Loucy (cell line): ENCODE data around the gene FAM181A.

ENCODE experiments used
- H2AFZ ChIP-seq: fragments of 200-600 bp; sonication (generic); 2 replicates; pipeline ENCODE4 v1.6.0; 2016; ENCODE audit warnings: antibody characterized with exemption, mild to moderate bottlenecking, low read length, moderate library complexity
- H3F3A ChIP-seq: fragments of 200-600 bp; 2 replicates; pipeline ENCODE4 v1.6.0; 2016; ENCODE audit warnings: antibody characterized with exemption, low read depth, mild to moderate bottlenecking
- H3K27me3 ChIP-seq: fragments of 200-600 bp; sonication (generic); 2 replicates; pipeline ENCODE4 v1.6.1; 2014; ENCODE audit warnings: low read length, mild to moderate bottlenecking; ENCODE audit not compliant: insufficient read depth, poor library complexity, severe bottlenecking
- H3K36me3 ChIP-seq: fragments of 200-600 bp; sonication (generic); 2 replicates; pipeline ENCODE4 v1.6.1; 2016; ENCODE audit warnings: low read length; ENCODE audit not compliant: insufficient read depth
- H3K4me1 ChIP-seq: fragments of 200-600 bp; sonication (generic); 2 replicates; pipeline ENCODE4 v1.5.1; 2014; ENCODE audit warnings: low read length, mild to moderate bottlenecking; ENCODE audit not compliant: insufficient read depth, poor library complexity, severe bottlenecking
- H3K4me2 ChIP-seq: fragments of 200-600 bp; sonication (generic); 2 replicates; pipeline ENCODE4 v1.6.0; 2014; ENCODE audit warnings: antibody characterized with exemption, low read length, low read depth, mild to moderate bottlenecking; ENCODE audit not compliant: poor library complexity, severe bottlenecking
- H3K4me3 ChIP-seq: fragments of 200-600 bp; sonication (generic); 2 replicates; pipeline ENCODE4 v1.5.1; 2014; ENCODE audit warnings: low read length, mild to moderate bottlenecking, mixed read lengths; ENCODE audit not compliant: poor library complexity, severe bottlenecking
- H3K79me2 ChIP-seq: fragments of 200-600 bp; sonication (generic); 2 replicates; pipeline ENCODE4 v1.6.1; 2014; ENCODE audit warnings: low read length; ENCODE audit not compliant: insufficient read depth
- H3K9ac ChIP-seq: fragments of 200-600 bp; sonication (generic); 2 replicates; pipeline ENCODE4 v1.6.0; 2014; ENCODE audit warnings: mild to moderate bottlenecking, low read depth, low read length, moderate library complexity; ENCODE audit not compliant: poor library complexity, severe bottlenecking
- H3K9me2 ChIP-seq: fragments of 200-600 bp; sonication (generic); replicated peaks from 2 replicates; pipeline ENCODE4 v1.6.1; 2016; ENCODE audit warnings: low read depth, low read length, mixed read lengths
- H3K9me3 ChIP-seq: fragments of 200-600 bp; sonication (generic); 2 replicates; pipeline ENCODE4 v1.6.1; 2014; ENCODE audit warnings: mild to moderate bottlenecking, antibody characterized with exemption, low read length, low read depth; ENCODE audit not compliant: insufficient read depth
- H4K20me1 ChIP-seq: fragments of 200-600 bp; sonication (generic); 2 replicates; pipeline ENCODE4 v1.6.0; 2014; ENCODE audit warnings: antibody characterized with exemption, low read length, mild to moderate bottlenecking; ENCODE audit not compliant: insufficient read depth, poor library complexity, severe bottlenecking
- EZH2phosphoT487 ChIP-seq: fragments of 200-600 bp; IDR thresholded peaks from 2 replicates; pipeline ENCODE4 v1.6.1; 2018; ENCODE audit warnings: antibody characterized with exemption, mild to moderate bottlenecking, moderate library complexity, borderline replicate concordance
- TF ChIP-seq, protein P1 (sequence below): fragments of 200-600 bp; sonication (generic); conservative IDR thresholded peaks from 2 replicates; pipeline ENCODE4 v1.5.1; 2014; ENCODE audit warnings: mild to moderate bottlenecking, antibody characterized with exemption, low read length

Gene FAM181A

DNA sequence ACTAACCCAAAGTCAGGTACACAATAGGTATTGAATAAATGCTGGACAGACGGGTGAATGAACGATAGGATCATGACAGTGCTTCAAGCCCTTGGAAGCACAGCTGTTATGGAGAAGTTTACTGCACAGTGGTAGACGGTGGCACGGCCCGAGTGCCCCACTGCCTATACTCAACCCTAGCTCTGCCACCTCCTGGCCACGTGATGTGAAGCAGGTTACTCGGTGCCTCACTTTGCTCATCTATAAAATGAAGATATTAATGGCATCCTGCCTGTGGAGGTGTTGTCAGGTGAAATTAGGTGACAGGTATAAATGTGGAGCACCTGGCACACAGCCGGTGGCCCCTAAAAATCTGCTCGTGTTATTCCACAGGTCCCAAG lies 43.4 kb downstream of the FAM181A start:
- no peaks in the 10 kb centered on the region for H3K9me2 ChIP-seq
- H3K9ac ChIP-seq: peak overlapping the region; percentile 51
- H3K4me1 ChIP-seq: peaks cover 6% of the 10 kb centered on the region
- peak overlapping the region; percentile 77 for H3K4me2 ChIP-seq
- H3F3A ChIP-seq: no peaks in the 10 kb centered on the region
- H3K27me3 ChIP-seq: peaks cover 45% of the 10 kb centered on the region
- TF ChIP-seq EZH2phosphoT487: no peak
- TF ChIP-seq, protein P1, sequence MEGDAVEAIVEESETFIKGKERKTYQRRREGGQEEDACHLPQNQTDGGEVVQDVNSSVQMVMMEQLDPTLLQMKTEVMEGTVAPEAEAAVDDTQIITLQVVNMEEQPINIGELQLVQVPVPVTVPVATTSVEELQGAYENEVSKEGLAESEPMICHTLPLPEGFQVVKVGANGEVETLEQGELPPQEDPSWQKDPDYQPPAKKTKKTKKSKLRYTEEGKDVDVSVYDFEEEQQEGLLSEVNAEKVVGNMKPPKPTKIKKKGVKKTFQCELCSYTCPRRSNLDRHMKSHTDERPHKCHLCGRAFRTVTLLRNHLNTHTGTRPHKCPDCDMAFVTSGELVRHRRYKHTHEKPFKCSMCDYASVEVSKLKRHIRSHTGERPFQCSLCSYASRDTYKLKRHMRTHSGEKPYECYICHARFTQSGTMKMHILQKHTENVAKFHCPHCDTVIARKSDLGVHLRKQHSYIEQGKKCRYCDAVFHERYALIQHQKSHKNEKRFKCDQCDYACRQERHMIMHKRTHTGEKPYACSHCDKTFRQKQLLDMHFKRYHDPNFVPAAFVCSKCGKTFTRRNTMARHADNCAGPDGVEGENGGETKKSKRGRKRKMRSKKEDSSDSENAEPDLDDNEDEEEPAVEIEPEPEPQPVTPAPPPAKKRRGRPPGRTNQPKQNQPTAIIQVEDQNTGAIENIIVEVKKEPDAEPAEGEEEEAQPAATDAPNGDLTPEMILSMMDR: peak; percentile 77
- H3K79me2 ChIP-seq: no peaks in the 10 kb centered on the region
- peak overlapping the region; percentile 73 for H2AFZ ChIP-seq
- H4K20me1 ChIP-seq: no peaks in the 10 kb centered on the region
- peak overlapping the region; percentile 71 for H3K4me3 ChIP-seq
- H3K9me3 ChIP-seq: no peaks in the 10 kb centered on the region
- H3K36me3 ChIP-seq: no peaks in the 10 kb centered on the region

DNA sequence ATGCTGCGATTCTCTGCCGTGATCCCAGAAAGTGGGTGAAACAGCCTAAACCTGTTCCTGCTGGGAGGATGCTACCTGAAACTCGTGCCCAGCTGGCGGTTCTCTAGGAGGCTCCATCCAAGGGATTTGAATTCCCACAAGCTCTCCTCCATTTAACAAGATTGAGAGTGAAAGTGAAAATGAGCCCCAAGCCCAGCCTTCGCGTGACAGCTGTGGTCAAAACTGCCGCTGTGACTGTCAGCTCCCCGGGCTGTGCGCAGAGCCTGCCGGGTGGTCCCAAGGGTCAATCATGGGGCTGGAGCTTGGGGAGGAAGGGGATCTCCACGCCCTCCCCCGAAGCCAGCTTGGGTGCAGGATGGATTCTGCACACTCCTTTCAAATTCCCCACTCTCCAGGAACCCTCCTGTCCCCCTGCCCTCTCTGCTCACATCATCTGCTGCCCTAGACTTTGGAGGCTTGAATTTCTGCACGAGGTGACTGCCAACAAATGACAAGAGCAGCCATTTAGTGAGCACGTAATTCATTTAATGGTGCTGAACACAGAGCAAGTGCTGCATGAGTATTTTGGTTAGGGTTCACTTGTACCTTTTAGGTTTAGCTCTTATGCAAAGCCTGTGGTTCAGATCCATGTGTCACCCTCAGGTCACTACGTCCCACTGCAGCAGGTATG lies 44.0 kb downstream of the FAM181A start:
- TF ChIP-seq, protein P1: 0 out of 2 replicates have a peak, but pooled peaks have one; percentile 22
- TF ChIP-seq EZH2phosphoT487: no peak
- H3K4me3 ChIP-seq: peak overlapping the region; percentile 71
- peak overlapping the region; percentile 73 for H2AFZ ChIP-seq
- no peaks in the 10 kb centered on the region for H3K9me2 ChIP-seq
- no peaks in the 10 kb centered on the region for H3K9me3 ChIP-seq
- H3K4me2 ChIP-seq: peak overlapping the region; percentile 77
- no peaks in the 10 kb centered on the region for H3K79me2 ChIP-seq
- H3K4me1 ChIP-seq: peaks cover 6% of the 10 kb centered on the region
- H3K27me3 ChIP-seq: peaks cover 50% of the 10 kb centered on the region
- H3K9ac ChIP-seq: peak overlapping the region; percentile 51
- no peaks in the 10 kb centered on the region for H4K20me1 ChIP-seq
- H3F3A ChIP-seq: no peaks in the 10 kb centered on the region
- H3K36me3 ChIP-seq: no peaks in the 10 kb centered on the region

DNA sequence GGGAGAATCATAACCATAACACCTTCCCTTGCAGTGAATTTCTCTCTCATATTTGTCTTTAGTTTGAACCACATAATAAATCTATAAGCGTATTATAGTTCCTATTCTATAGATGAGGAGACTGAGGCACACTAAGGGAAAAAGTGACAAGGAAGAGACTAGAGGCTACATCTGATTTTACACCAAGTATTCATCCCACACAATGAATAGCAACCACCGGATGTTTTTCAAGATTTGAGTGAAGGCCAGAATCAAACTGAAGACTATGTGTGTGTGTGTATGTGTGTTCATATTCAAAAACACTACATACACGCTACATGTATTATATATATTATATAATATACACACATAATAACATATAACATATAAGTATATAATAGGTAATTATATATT lies 44.5 kb downstream of the FAM181A start:
- Histone ChIP-seq H3K9me2 (no peaks in the 10 kb centered on the region), H4K20me1 (no peaks in the 10 kb centered on the region), H3K4me1 (peaks cover 8% of the 10 kb centered on the region), H3K9me3 (no peaks in the 10 kb centered on the region), H3K36me3 (no peaks in the 10 kb centered on the region), H3K79me2 (no peaks in the 10 kb centered on the region), H3K27me3 (peaks cover 55% of the 10 kb centered on the region), H2AFZ (no peak overlapping the region), H3K9ac (no peak overlapping the region), H3K4me3 (no peak overlapping the region), H3K4me2 (peak overlapping the region; percentile 77), H3F3A (no peaks in the 10 kb centered on the region)
- TF ChIP-seq, protein P1: no peak
- no peak for TF ChIP-seq EZH2phosphoT487
